ENCODE data around the gene CCDC18.

GRCh38 chr1:93323185-93323820 lies 142.8 kb downstream of the CCDC18 start:
- no peak for TF ChIP-seq CTCF (IDR thresholded peaks at IDR 0.05; ENCODE audit: low read depth, low read length, missing input control)
- no peak for TF ChIP-seq TAF1 (conservative IDR thresholded peaks at IDR 0.05)
- TF ChIP-seq GABPA (IDR thresholded peaks at IDR 0.05 in 1 of 2, conservative IDR thresholded peaks at IDR 0.05 in 1 of 2) = no peak
- no peak for TF ChIP-seq MAX (IDR thresholded peaks at IDR 0.05)
- TF ChIP-seq ZBTB33 (IDR thresholded peaks at IDR 0.05) = no peak
- no peak for TF ChIP-seq SP1 (IDR thresholded peaks at IDR 0.05)
- TF ChIP-seq JUND (IDR thresholded peaks at IDR 0.05) = no peak
- TF ChIP-seq HNF4A (conservative IDR thresholded peaks at IDR 0.05) = no peak
- no peak for TF ChIP-seq EGR1 (IDR thresholded peaks at IDR 0.05; ENCODE audit: low read depth in 2 of 2)
- TF ChIP-seq RXRA (IDR thresholded peaks at IDR 0.05) = no peak
